Measurements from ENCODE around the gene CADM2. TPM values are rescaled to one million over a fixed set of nuclear protein-coding genes. Genes with fewer than 3 reads are reported as not detected.

The CADM2 gene
- polyA plus RNA-seq, 1 donor from 2014 or later = not detected

DNA sequence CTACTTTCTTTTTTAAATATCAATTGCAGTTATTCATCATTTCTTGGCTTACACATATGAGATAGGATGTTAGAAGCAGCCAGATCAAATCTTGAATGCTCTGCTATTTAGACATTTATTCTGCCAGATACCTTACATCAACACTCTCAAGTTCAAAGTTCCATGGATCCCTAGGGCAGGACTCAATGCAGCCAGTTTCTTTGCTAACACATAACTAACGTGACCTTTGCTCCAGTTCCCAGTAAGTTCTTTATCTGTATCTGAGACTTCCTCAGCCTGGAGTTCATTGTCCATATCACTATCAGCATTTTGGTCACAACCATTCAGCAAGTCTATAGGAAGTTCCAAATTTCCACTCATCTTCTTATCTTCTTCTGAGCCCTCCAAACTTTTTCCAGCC lies 1092.3 kb downstream of the CADM2 start:
- H3K27me3 Mint-ChIP-seq = no peaks in the 10 kb centered on the region
- peaks cover 0 to 7% (median 5%) of the 10 kb centered on the region in 3 donors for H3K9me3 Mint-ChIP-seq
- H3K4me1 Mint-ChIP-seq = no peaks in the 10 kb centered on the region
- no peak overlapping the region for H3K4me3 Mint-ChIP-seq
- H3K27ac Mint-ChIP-seq = no peak overlapping the region
- H3K36me3 Mint-ChIP-seq = no peaks in the 10 kb centered on the region

DNA sequence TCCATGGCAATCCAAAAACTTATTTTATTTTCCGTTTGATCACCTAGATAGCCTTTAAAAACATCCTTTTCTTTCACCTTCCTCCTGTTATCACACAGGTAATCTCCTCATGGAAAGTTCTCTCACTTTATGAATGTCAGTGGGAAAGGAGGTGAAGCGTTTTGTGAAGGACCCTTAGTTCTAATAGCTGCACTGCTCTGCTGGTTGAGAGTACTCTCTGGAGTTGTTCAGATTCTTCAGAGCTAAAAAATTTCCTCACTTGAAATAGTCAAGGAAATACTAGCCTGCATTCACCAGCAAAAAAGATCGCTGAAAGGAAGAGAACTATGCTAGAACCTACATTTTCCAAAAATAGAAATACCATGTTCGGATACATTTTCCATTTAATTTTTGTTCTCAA lies 1097.2 kb downstream of the CADM2 start:
- Mint-ChIP-seq H3K9me3 (peaks cover 0 to 3% (median 0%) of the 10 kb centered on the region in 3 donors), H3K4me3 (no peak overlapping the region), H3K27ac (no peak overlapping the region), H3K4me1 (no peaks in the 10 kb centered on the region), H3K36me3 (no peaks in the 10 kb centered on the region), H3K27me3 (no peaks in the 10 kb centered on the region)

DNA sequence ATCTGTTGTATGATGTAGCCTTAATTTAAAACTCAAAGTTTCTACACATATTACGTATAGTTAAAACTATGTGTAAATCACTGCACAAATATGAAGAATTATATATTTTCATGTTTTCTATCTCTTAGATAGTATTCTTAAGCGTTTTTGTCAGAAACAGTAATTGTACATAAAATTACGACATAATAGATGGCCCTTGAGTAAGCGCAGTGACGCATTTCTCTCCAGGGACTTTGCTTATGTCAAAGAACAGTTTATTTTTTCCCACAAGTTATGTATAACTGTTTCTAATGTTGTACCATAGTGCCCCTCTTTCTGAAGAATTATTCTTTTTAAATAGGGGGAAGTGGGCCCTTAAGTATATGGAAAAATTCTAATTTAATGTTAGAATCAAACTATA lies 1098.2 kb downstream of the CADM2 start:
- Mint-ChIP-seq H3K27ac (no peak overlapping the region), H3K4me3 (no peak overlapping the region), H3K27me3 (no peaks in the 10 kb centered on the region), H3K4me1 (no peaks in the 10 kb centered on the region), H3K36me3 (no peaks in the 10 kb centered on the region), H3K9me3 (no peaks in the 10 kb centered on the region)

DNA sequence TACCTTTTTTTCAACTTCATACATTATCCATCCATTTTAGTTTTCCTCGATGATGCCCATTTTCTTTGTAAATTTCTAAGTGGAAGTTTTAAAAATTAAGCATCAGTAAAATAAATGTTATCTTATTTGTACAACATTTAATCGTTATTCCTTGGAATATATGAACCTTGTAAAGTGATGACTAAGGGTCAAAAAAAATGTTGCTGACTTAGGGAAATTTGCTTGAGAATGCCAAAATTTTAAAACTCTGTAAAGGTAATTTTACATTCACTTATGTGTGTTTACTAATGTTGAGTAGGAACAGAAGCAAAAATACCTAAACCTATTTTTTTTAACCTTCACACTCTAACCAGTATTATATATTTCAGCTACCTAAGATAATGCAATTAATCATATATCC lies 1115.0 kb downstream of the CADM2 start:
- no peaks in the 10 kb centered on the region for H3K4me1 Mint-ChIP-seq
- no peaks in the 10 kb centered on the region for H3K9me3 Mint-ChIP-seq
- H3K4me3 Mint-ChIP-seq = no peak overlapping the region
- no peaks in the 10 kb centered on the region for H3K36me3 Mint-ChIP-seq
- no peaks in the 10 kb centered on the region for H3K27me3 Mint-ChIP-seq
- no peak overlapping the region for H3K27ac Mint-ChIP-seq

GRCh38 chr3:86087160-86087871 lies 1128.5 kb downstream of the CADM2 start:
- Mint-ChIP-seq H3K9me3 (peaks cover 6 to 17% (median 10%) of the 10 kb centered on the region in 3 donors), H3K27ac (no peak overlapping the region), H3K4me3 (no peak overlapping the region), H3K27me3 (no peaks in the 10 kb centered on the region), H3K4me1 (no peaks in the 10 kb centered on the region), H3K36me3 (no peaks in the 10 kb centered on the region)

- Mint-ChIP-seq H3K36me3 (no peaks in the 10 kb centered on the region), H3K27me3 (no peaks in the 10 kb centered on the region), H3K4me3 (no peak overlapping the region), H3K27ac (no peak overlapping the region), H3K4me1 (no peaks in the 10 kb centered on the region), H3K9me3 (peaks cover 8 to 10% (median 9%) of the 10 kb centered on the region in 3 donors)
Observed at GRCh38 chr3:86104154-86104553, 1145.4 kb downstream of the CADM2 start.

DNA sequence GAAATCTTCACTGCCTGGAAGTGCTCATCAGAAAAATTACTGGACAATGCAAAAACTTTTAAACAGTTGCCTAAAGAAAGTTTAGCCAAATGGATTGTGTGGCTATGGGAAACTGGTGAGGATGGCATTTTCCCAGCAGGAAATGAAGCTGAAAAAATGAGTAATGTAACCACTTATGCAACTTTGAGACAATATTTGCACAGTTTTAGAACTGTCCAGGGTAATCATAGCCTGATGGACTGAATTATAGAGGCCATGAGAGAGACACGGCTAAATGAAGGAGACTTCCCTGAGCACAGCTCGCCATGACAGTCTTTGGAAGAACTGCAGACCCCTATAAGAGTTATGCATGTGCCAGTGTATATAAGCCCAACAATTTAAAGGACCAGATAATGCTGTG lies 1150.6 kb downstream of the CADM2 start:
- H3K4me3 Mint-ChIP-seq = no peak overlapping the region
- no peaks in the 10 kb centered on the region for H3K36me3 Mint-ChIP-seq
- no peaks in the 10 kb centered on the region for H3K4me1 Mint-ChIP-seq
- H3K9me3 Mint-ChIP-seq = peaks cover 5 to 17% (median 10%) of the 10 kb centered on the region in 3 donors
- H3K27me3 Mint-ChIP-seq = no peaks in the 10 kb centered on the region
- no peak overlapping the region for H3K27ac Mint-ChIP-seq

All from IgD-negative memory B cell (primary cell).